NCI-H1092 treated with DMSO at 0.1 percent for 48 hours (cell line): ENCODE measurements around the gene CMIP.
"Not testable (repeated sequence)": the region's sequence is repeated elsewhere in the genome, so short reads cannot be mapped to it uniquely, and the experiment has no call there.

Experiments
- DNase-seq: peaks from one replicate; lab custom pipeline; 2025; lab: John Stamatoyannopoulos, UW

The CMIP gene

GRCh38 chr16:81684242-81684837, 239.7 kb downstream of the CMIP start:
- no peak for DNase-seq

GRCh38 chr16:81684901-81685300, 240.3 kb downstream of the CMIP start:
- DNase-seq, result no peak

- DNase-seq, result no peak
Observed at GRCh38 chr16:81686391-81687130, 242.0 kb downstream of the CMIP start.

GRCh38 chr16:81687131-81687456, 242.5 kb downstream of the CMIP start:
- DNase-seq, result no peak

- DNase-seq, result no peak
Observed at GRCh38 chr16:81688182-81688581, 243.6 kb downstream of the CMIP start.

GRCh38 chr16:81688839-81689238, 244.2 kb downstream of the CMIP start:
- not testable (repeated sequence) for DNase-seq

GRCh38 chr16:81692021-81692420, 247.4 kb downstream of the CMIP start:
- no peak for DNase-seq

- no peak for DNase-seq
Observed at GRCh38 chr16:81692571-81692970, 248.0 kb downstream of the CMIP start.

- DNase-seq, result no peak
Observed at GRCh38 chr16:81693041-81693743, 248.6 kb downstream of the CMIP start.

GRCh38 chr16:81693744-81694303, 249.2 kb downstream of the CMIP start:
- DNase-seq, result no peak

- DNase-seq, result peak; percentile 67
Observed at GRCh38 chr16:81694494-81695280, 250.1 kb downstream of the CMIP start.

- no peak for DNase-seq
Observed at GRCh38 chr16:81695321-81696165, 250.9 kb downstream of the CMIP start.

GRCh38 chr16:81696166-81696960, 251.8 kb downstream of the CMIP start:
- no peak for DNase-seq

- no peak for DNase-seq
Observed at GRCh38 chr16:81696961-81697615, 252.5 kb downstream of the CMIP start.

GRCh38 chr16:81697616-81698309, 253.2 kb downstream of the CMIP start:
- DNase-seq, result peak; percentile 71

GRCh38 chr16:81698310-81698641, 253.7 kb downstream of the CMIP start:
- DNase-seq, result no peak

- no peak for DNase-seq
Observed at GRCh38 chr16:81699596-81699995, 255.0 kb downstream of the CMIP start.

GRCh38 chr16:81700071-81700779, 255.6 kb downstream of the CMIP start:
- DNase-seq, result no peak

GRCh38 chr16:81700780-81701165, 256.2 kb downstream of the CMIP start:
- DNase-seq, result no peak
